GM12892 (cell line): Measurements from ENCODE around the gene CSNK1D.

Experiments used
- POLR2A ChIP-seq: IDR thresholded peaks from 2 replicates; pipeline ENCODE4 v1.6.1; 2011; ENCODE audit warnings: low read depth, low read length, control low read depth
- POLR2AphosphoS5 ChIP-seq: IDR thresholded peaks from 2 replicates; pipeline ENCODE4 v1.6.1; 2011; ENCODE audit warnings: low read depth, low read length, control low read depth
- TAF1 ChIP-seq: IDR thresholded peaks from 2 replicates; pipeline ENCODE4 v1.6.1; 2011; ENCODE audit warnings: low read depth, mild to moderate bottlenecking, control low read depth, low read length, borderline replicate concordance

GRCh38 chr17:82316651-82317393, 43.3 kb upstream of the CSNK1D start:
- TF ChIP-seq POLR2A (no peak), POLR2AphosphoS5 (no peak), TAF1 (no peak)
